COLO829 (cell line): ENCODE measurements around the gene PSMA7.
"Not testable (repeated sequence)": the region's sequence is repeated elsewhere in the genome, so short reads cannot be mapped to it uniquely, and the experiment has no call there.

Experiments used
- DNase-seq: peaks from one replicate; pipeline ENCODE4 v3.0.0; 2012; ENCODE audit warnings: low spot score

PSMA7 gene

DNA sequence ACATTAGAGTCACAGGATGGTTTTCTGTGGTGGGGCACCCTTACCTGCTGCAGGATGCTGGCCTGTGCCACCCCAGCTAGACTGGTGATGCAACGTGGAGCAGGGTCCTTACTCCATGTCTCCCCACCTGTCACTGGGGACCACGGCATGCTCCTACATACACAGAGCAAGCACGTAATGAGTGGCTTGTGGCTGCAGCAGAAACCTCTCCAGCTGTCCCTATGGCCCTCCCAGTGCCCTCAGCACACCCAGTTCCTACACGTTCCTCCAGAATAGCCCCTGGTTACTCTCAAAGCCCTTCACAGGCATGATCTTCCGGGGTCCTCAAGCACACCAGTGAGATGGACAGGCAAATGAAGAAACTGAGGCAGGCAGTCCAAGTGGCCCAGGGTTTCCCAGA is 24.1 kb downstream of the PSMA7 start:
- DNase-seq, result no peak

DNA sequence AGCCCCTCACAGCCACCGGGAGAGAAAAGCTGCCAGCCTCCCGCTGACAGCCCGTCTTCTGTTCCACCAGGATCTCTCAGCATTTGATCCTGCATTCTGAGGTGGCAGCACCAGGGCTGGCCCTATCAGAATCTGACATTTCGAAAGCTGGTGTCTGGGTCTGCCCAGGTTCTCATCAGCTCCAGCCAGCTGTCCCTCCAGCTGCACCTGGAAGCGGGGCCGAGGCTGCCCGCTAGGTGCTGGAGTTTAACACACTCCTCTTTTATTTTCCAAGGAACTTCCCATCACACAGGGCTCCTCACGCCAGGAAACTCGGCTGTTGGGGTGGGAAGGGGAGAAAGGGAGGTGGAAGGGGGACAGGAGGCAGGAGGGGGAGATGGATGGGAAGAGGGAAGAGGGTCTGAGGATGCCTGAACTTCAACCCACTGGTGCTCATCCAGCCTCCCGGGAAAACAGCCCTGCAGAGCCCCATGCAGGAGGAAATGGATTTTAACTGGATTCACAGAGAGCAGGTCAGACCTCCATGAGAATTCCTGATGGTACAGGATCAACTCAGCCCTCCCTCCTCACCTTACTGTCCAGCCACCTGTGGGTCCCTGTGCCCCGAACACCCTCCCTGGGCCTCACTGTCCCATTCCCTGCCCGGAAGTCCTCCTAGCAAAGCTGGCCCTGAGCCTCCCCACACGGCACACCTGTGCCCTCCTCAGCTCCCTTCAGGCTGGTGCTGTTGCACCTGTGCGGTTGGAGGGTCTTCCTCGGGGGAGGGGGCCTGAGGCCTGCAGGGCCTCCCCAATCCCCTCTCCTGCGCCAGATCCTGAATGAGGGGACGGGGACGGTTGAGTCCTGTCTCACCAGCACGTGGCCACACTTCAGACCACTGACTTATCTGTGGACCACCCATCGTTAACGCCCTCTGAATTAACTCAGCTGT is 24.8 kb downstream of the PSMA7 start:
- no peak for DNase-seq

DNA sequence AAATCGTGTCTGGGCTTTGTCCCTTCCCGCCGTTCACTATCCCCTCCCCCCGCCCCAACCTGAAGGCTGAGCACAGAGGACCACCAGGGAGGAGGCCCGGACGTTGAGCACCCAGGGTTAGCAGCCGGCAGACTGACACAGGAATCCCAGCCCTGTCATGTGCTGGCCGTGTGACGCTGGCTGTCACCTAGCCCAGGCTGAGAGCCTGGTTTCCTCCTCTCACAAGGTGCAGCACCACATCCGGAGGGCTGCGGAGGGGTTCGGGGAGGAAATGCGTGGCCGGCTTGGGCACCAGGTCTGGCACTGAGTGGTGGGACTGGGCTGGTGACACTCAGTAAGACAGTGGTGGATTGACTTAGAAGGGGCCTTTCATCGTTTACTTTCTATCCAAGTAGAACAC is 25.5 kb downstream of the PSMA7 start:
- DNase-seq, result no peak

DNA sequence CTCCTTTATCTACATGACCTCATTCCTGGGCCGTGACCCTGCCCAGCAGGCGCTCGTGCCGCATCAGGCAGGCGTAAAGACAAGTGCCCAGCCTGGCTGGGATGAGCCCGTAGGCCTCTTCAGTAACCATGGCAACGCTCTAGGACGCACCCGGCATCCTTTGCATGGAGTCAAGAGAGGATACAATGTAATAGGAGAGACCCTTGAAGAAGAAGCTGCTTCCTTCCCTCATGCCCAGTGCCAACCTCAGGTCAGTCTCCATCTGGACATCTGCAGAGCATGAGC is 25.9 kb downstream of the PSMA7 start:
- no peak for DNase-seq

DNA sequence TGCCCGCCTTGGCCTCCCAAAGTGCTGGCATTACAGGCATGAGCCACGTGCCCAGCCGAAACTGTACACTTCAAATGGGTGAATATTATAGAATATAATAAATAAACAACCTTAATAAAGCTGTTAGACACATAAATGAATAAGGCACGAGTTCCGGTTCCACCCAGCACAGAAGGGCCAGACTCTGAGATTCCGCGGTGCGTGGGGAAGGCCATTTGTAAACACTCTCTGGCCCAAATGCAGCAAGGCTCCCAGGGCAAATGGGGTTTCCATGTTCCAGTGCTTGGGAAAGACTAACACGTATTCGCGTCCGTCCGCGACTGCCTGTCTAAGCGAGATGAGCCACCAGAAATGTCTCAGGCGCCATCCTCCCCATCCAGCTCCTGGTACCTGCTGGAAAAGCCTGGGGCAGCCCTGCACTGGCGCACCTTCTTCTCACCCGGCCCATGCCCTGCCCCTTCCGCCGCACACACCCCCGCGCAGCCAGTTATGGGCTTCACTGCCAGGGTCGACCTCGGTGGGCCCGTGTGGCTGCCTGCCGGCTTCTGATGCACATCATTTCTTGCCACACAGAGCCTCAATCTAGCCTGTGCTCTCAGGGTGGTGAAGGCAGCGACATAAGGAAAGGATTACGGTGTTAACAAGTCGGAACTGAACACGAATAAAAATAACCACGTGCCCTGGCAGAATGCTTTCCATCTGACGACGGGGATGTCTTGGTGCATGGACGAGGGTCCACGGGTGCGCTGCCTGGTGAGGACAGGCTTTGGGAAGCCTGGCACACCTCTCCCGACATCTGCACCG is 26.4 kb downstream of the PSMA7 start:
- DNase-seq, result no peak

DNA sequence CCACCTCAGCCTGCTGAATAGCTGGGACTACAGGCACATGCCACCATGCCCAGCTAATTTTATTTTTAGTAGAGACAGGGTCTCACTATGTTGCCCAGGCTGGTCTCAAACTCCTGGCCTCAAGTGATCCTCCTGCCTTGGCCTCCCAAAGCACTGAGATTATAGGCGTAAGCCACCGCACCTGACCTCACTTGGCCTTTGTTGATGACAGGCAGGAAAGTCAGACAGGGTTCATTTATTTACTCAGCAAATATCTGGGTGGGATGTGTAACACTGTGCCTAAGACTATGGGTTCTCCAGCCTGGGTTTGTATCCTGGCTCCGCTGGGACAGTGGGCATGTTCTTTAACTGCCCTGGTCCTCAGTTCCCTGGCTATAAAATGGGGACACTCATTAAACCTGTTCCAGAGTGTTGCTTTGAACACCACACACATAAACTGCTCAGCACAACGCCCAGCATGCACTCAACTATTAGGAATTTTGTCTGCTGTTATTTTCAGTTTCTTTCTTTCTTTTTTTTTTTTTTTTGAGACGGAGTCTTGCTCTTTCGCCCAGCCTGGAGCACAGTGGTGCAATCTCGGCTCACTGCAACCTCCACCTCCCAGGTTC is 27.3 kb downstream of the PSMA7 start:
- not testable (repeated sequence) for DNase-seq

DNA sequence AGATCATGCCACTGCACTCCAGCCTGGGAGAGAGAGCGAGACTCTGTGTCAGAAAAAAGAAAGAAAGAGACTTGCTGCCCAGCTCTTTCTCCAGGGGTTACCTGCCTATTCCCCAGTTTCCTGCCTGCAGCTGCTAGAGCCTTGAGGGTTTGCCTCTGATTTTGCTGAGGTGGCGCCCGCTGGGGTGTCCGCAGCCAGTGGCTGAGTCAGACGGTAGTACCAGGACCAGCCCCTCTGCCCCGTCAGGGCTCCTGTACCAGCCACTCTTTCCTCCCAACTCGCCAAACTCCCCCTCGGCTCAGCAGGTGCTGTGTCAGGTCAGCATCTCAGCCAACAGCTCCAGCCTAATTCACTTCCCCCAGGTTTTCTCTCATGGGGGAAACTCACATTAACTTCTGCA is 28.3 kb downstream of the PSMA7 start:
- DNase-seq, result no peak

DNA sequence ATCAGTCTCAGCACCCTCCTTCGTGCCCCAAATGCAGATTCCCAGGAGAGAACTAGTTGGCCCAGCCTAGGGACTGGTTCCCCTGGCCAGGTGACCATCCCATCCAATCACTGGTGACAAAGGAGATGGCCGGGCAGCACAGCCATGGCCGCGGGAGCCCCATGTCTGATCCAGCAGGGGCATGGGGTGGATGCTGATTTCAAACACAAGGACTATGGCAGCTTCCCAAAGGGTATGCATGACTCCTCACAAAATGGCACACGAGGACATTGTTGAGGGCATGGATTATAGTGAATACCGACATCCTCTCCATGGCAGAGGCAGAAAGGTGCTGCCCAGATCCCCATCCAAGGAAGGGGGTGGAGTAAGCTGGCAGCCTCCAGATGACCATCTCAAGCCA is 30.8 kb downstream of the PSMA7 start:
- no peak for DNase-seq

DNA sequence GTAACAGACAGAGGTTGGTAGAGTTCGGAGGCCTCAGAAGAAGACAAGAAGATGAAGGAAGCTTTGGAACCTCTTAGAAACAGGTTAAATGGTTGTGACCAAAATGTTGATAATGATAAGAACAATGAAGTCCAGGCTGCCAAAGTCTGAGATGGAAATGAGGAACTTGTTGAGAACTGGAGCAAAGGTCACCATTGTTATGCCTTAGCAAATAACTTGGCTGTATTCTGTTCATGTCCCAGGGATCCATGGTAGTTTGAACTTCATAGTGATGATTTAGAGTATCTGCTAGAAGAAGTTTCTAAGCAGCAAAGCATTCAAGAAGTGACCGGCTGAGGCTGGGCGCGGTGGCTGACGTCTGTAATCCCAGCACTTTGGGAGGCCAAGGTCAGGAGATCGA is 32.0 kb downstream of the PSMA7 start:
- DNase-seq, result no peak

DNA sequence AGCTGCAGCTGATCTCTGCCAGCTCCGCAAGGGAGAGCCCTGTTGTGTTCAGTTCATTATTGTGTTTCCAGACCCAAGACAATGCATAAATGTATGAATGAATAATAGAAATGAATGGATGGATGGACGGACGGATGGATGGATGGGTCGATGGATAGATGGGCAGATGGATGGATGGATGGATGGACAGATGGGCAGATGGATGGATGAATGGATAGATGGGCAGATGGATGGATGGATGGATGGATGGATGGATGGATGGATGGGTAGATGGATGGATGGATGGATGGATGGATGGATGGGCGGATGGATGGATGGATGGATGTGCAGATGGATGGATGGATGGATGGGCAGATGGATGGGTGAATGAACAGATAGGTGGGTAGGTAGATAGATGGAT is 37.6 kb downstream of the PSMA7 start:
- no peak for DNase-seq

DNA sequence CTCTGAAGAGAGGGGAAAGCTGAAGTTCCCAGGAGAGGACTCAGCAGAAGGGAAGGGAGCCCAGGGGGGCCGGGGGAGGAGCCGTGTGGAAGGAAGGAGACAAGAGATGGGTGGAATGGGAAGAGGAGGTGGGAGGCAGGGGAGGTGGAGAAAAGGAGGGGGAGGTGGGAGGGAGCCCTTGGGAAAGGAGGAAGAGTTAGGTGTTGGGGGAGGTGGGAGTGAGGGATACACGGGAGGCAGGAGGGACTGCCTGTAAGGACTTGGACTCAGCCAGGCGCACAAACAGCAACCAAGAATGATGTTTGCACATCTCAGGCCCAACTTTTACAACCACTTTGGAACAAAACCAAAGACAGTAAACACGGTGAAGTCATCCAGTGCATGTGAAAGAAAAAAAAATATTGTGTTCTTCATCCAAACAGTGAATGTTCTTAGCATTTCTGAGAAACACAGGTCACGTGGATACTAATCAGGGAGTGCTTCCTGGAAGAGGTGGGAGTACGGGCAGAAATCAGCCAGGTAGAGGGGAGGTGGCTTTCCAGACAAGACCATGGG is 38.3 kb downstream of the PSMA7 start:
- no peak for DNase-seq

DNA sequence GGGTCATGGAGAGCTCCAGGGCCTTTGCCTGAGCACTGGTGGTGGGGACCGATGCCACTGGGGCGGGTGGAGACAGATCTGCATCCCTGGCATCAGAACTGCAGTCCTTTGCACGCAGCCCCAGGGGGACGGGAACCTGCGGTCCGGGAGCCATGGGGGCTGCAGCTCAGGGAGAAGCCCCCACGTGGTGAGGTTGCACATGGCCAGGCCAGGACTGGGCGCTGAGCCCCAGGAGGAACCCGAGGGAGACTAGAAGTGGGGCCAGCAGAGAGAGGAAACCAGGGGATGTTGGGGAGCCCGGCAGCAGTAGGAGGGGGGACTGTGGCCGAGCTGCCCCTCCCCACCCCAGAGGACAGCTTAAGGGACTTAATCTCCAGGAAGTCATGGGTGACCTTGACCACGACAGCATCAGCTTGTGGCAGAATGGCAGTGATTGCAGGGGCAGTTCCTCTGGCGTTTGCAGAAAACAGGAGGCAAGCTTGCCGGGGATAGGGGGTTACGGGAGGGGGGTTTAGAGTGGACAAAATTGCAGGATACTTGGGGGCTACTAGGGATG is 38.9 kb downstream of the PSMA7 start:
- DNase-seq, result no peak

DNA sequence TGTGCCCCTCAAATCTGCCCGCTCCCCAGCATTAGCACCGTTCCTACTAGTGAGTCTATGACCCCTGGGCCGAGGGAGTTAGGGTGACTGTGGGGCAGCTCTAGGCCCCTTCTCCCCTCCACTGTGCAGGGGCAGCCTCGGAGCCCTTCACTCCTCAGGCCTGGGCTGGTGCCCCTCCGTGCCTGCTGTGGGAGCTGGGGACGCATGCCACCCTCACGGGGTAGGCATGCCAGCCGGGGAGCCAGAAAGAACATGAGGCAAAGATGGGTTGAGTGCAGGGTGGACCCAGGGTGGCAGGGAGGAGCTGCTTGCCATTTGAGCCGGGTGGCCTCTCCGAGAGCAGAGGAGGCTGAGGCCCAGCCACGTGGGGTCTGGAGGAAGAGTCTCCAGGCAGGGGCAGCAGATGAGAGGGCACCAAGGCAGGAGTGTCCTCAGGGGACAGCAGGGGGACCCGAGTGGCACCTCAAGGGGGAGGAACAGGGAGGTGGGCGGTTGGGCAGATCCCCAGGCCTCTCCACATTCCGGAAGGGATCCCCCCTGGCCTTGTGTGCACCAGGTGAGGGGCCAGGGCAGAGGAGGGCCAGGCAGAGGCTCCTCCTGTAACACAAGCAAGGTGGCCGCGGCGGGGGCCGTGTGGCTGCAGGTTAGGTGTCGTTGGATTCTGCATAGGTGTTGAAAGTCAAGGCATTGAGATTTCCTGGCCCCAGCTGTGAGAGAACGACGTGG is 39.5 kb downstream of the PSMA7 start:
- no peak for DNase-seq

DNA sequence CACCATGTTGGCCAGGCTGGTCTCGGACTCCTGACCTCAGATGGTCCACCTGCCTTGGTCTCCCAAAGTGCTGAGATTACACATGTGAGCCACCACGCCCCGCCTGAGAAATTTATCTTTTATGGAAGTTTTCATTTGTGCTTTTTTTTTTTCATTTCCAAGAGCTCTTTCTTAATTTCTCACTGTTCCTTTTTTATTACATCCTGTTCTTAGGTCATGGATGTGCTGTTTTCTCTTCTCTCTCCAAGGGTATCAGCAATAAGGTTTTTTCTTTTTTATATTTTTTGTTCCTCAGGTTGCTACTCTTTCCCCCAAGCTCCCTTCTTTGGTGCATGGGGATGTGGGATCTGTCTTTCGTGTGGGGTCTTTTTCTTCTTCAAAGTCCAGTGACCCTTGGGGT is 42.1 kb downstream of the PSMA7 start:
- DNase-seq, result no peak

DNA sequence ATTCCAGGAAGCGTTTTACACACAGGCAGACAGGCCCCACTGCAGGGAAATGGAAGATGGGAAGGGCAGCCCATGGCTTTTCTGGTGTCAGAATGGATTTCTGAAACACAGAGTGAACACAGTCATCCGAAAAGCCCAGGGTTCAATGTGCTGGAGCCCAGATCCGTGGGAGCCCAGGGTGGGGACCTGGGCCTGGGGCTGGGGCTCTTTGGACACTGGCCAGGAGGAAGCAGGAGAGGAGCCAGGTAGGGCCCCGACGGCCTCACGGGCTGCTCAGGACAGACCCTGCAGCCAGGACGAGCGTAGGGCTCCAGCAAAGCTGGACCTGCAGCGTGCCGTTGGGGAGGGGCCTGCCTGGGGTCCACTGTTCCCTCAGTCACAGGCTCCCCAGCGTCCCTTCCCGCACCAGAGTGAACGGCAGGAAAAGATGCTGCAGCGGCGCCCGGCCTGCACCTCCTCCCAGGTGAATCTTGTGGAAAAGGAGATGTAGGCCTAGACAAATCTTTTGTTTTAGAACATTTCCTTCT is 45.2 kb downstream of the PSMA7 start:
- DNase-seq, result no peak

DNA sequence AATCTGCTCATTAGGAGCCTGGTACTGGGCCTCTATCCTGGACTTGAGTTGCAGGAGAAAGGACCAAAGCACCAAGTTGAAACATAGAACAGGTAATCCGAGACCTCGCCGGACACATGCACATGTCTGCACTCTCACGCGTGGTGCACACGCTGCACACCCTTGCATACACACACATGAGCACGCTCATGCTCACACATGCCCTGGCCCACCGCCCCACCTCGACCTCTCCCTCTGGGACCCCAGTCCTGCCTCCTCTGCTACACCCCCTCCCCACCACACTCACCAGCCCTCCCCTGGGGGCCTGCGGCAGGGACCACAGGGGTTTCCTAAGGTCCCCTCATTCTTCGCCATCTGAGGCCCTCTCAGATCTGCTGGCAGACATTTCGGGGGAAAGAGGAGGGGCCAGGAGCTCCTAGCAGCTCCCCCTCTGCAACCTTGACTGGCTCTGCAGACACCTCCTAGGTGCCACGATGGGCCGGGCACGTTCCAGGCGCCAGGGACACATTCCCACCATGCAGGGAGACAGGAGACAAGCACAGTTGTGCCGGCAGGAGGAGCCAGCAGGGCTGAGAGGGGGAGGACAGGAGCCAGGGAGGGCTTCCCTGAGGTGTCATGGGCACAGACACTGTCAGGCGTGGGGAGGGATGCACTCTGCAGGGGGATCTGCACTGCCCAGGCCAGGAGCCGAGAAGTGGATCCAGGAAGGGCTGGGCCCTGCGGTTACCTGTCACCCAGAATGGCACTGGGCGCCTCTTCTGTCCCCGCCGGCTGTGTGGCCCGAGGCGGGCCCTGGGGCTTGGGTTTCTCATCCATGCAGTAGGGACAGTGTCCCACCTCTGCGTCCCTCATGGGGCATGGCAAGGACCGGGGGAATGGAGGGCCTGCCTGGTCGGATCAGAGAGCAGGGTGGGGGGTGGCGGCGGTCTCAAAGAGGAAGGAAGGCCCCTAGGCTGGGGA is 46.5 kb downstream of the PSMA7 start:
- no peak for DNase-seq

DNA sequence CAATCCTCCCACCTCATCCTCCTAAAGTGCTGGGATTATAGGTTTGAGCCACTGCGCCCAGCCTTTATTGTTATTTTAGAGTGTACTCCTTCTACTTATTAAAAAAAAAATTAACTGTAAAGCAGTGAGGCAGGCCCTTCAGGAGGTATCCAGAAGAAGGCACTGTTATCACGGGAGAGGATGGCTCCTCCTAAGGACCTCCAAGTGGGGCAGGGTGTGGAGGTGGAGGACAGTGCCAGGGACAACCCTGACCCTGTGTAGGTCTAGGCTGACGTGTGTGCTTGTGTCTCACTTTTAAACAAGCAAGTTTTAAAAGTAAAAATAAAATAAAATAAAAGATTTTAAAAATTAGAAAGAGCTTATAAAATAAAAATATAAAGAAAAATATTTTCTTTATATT is 53.8 kb downstream of the PSMA7 start:
- no peak for DNase-seq

DNA sequence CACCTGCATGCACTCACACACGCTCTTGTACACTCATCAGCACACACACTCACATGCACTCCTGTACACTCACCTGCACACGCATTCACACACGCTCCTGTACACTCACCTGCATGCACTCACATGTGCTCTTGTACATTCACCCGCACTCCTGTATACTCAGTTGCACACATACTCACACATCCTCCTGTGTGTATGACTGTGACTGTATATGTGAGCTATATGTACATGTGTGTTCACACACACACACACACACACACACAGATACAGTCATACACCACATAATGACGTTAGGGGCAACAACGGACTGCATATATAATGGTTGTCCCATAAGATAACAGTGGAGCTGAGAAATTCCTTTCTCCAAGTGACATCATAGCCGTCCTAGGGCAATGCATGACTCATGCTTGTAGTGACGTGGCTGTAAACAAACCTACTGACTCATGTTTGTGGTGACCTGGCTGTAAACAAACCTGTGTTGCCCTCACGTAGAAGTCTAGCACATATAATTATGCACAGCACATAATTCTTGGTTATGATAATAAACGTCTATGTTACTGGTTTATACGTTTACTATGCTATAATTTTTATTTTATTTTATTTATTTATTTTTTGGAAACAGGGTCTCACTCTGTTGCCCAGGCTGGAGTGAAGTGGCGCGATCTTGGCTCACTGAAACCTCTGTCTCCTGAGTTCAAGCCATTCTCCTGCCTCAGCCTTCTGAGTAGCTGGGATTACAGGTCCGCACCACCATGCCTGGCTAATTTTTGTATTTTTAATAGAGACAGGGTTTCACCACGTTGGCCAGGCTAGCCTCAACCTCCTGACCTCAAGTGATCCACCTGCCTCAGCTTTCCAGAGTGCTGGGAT is 54.7 kb downstream of the PSMA7 start:
- peak; percentile 89 for DNase-seq

DNA sequence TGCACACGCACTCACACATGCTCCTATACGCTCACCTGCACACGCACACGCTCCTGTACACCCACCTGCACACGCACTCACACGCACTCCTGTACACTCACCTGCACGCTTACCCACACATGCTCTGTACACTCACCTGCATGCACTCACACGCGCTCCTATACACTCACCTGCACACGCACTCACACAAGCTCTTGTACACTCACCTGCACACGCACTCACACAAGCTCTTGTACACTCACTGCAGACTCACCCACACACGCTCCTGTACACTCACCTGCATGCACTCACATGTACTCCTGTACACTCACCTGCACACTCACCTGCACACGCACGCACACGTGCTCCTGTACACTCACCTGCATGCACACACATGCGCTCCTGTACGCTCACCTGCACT is 55.6 kb downstream of the PSMA7 start:
- DNase-seq, result no peak
